ENCODE data around the gene MRPL55. TPM values are rescaled to one million over a fixed set of nuclear protein-coding genes. Genes with fewer than 3 reads are reported as not detected.
A peak's percentile ranks its signal among the peaks of the same experiment; 100 is the strongest.

MRPL55 gene
- 10 to 100 TPM; 36.2 to 38.9 (median 37.8) TPM for polyA plus RNA-seq (ENCODE audit: insufficient read length in 3 of 3)

DNA sequence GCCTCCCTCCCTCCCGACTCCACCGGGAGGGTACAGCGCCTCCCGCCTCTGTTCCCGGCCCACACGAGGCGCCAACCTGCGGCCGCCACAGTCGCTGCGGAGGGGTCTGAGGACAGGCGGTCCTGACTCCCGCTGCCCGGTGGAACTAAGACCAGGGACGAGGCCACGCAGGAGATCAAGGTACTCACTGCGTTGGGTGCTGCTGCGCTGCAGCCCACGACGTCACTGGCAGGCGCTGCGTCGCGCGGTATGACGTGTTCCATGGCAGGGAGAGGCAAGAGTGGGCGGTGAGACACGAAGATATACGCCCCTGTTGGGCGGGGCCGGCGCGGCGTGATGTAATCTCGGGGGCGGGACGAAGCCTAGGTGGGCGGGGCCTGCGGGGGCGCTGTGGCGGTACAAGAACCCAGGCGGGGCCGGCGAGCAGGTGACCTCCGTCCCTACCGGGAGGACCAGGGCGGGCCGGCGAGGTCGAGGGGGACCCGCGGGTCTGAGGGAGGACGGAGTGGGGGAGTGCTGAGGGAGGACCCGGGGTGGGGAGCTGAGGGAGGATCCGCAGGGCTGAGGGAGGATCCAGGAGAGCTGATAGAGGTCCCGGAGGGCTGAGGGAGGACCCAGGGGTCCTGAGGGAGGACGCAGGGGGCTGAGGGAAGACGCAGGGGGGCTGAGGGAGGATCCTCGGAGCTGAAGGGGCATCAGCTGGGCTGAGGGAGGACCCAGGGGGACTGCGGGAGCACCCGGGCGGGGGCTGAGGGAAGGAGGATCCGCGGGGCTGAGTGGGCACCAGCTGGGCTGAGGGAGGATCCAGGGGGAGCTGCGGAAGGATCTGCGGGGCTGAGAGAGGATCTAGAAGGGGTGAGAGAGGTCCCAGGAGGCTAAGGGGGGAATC is at the start of gene MRPL55:
Gene MRPL55 (minus strand): TSS at position 227 of the 889 bp plus-strand sequence. CDS start 1,039 bp downstream, outside the sequence.
- DNase-seq (ENCODE audit: low read depth in 3 of 3, low spot score in 2 of 3): peak; percentile 89 to 93 (median 92)

DNA sequence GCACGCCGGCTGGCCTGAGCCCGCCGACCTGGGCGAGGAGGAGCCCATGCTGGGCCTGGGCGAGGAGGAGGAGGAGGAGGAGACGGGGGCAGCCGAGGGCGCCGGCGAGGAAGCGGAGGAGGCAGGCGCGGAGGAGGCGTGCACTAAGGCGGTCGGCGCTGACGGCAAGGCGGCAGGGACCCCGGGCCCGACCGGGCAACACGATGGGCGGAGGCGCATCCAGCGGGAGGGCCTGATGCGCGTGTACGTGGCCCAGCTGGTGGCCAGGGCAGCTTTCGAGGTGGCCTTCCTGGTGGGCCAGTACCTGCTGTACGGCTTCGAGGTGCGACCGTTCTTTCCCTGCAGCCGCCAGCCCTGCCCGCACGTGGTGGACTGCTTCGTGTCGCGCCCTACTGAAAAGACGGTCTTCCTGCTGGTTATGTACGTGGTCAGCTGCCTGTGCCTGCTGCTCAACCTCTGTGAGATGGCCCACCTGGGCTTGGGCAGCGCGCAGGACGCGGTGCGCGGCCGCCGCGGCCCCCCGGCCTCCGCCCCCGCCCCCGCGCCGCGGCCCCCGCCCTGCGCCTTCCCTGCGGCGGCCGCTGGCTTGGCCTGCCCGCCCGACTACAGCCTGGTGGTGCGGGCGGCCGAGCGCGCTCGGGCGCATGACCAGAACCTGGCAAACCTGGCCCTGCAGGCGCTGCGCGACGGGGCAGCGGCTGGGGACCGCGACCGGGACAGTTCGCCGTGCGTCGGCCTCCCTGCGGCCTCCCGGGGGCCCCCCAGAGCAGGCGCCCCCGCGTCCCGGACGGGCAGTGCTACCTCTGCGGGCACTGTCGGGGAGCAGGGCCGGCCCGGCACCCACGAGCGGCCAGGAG is 49.3 kb upstream of the MRPL55 start:
- DNase-seq (ENCODE audit: low read depth in 3 of 3, low spot score in 2 of 3): no peak

DNA sequence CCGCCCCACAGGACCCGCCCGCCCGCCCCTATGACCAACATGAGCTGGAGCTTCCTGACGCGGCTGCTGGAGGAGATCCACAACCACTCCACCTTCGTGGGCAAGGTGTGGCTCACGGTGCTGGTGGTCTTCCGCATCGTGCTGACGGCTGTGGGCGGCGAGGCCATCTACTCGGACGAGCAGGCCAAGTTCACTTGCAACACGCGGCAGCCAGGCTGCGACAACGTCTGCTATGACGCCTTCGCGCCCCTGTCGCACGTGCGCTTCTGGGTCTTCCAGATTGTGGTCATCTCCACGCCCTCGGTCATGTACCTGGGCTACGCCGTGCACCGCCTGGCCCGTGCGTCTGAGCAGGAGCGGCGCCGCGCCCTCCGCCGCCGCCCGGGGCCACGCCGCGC is 48.6 kb upstream of the MRPL55 start:
- DNase-seq (ENCODE audit: low read depth in 3 of 3, low spot score in 2 of 3): no peak

DNA sequence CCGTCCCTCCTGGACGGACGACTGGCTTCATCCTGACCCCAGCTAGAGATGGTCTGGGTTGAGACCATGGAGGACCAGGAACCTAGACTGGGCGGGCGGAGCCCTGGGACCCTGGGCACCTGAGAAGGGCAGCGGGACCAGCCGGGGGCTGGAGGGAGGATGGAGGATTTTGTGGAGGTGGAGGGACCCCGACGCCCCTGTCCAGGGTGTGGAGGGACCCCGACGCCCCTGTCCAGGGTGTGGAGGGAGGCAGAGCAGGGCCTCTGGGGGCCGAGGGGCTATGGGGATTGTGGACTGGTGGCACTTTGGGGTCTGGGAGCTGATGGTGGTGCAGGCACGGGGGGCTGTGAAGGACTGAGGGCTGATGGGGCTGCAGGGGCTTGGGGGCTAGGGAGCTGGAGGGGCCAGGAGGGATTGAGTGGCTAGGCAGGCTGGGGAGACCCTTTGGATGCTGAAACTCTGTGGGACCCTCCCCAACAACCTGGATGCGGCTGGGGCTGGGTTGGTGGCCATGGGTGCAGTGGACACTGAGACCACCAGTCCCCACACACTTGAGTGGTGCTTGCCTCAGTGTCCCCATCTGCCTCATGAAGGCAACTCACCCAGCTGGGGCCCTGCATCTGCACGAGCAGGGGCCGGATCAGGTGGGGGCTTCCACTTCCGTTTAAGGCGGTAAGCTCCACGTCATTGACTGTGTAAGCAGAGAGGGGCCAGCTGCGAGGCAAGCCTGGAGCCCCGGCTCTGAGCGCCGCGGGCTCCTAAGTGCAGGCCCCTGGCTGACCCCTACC is 48.0 kb upstream of the MRPL55 start:
- DNase-seq (ENCODE audit: low read depth in 3 of 3, low spot score in 2 of 3): no peak

DNA sequence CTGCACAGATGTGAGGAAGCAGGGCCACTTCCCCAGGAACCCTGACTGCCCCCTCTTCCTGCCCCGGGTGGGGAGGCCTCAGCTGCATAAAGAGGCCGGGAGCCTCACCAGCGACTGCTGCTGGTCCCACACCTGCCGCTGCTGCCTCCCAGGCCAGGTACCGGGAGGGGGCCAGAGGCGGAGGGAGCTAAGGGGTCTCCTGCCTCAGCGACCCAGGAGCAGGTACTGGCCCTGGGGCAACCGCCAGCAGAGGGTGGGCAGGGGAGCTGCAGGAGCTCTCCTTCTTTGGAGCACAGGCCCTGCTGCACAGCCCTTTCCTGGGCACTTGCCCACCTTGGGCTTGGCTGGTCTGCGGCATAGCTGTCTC is 47.4 kb upstream of the MRPL55 start:
- no peak for DNase-seq (ENCODE audit: low read depth in 3 of 3, low spot score in 2 of 3)

- DNase-seq (ENCODE audit: low read depth in 3 of 3, low spot score in 2 of 3): no peak
Measured at GRCh38 chr1:228155596-228156514, 46.8 kb upstream of the MRPL55 start.

DNA sequence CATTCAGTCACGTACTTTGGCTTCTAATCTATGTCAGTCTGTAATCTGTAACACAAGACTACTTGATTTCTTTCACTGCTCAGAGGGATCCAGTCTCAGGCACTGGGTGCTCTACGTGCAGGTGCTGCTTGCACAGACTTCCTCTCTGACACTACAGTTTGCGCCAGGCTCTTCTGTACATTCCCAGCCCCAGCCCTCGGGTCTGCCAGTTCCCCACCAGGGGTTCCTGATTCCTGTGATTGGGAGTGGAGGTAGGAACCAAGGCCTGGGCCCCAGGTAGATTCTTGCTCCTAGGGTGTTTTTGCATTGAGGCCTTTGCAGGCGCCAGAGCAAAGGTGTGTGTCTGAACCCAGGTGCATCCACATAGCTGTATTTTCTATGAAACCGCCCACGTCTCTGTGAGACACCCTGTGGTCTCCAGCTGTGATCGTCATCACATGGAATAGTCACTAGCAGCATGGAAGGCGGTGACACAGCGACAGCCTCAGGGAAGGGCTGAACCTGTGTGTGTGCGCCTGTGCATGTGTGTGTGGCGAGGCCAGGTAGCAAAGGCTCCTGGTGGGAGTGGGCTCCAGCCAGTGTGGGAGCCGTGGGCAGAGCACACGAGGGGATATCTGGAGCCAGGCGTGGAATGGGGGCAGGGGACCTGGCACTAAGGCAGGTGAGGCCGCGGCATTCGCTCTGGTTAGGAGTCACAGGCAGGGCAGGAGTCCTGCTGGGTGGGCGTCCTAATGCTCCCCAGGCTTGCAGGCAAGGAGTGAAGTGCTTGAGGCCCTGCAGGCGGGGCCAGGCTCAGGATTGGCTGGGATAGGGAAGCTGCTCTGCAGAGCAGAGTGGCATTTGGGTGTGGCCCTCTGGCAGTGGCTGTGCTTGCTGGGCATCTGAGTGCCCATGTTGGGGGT is 45.8 kb upstream of the MRPL55 start:
- no peak for DNase-seq (ENCODE audit: low read depth in 3 of 3, low spot score in 2 of 3)

DNA sequence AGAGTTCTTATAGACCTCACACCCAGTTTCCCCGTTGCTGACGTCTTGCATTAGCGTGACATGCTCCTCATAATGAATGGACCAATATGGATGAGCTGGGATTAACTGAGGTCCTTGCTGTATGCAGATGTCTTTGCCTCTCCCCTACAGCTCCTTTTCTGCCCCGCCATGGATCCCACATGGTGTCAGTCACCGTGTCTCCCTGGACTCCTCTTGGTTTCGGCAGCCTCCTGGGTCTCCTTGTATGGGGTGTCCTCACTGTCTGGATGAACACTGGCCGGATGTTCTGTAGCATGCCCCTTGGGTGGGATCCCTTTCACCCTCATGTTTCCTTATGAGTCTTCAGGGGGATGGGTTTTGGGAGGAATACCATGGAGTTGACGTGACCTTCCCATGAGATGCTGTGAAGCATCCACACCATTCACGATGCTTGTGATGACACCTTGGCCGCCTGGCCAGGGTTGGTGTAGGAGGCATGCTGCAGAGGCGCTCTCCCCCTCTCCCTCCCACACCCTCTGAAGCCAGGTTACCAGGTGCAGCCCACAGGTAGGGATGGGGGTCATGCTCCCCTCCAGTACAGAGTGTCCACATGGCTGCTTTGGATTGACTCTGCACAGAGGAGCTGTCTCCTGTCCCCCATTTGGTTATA is 45.0 kb upstream of the MRPL55 start:
- no peak for DNase-seq (ENCODE audit: low read depth in 3 of 3, low spot score in 2 of 3)

DNA sequence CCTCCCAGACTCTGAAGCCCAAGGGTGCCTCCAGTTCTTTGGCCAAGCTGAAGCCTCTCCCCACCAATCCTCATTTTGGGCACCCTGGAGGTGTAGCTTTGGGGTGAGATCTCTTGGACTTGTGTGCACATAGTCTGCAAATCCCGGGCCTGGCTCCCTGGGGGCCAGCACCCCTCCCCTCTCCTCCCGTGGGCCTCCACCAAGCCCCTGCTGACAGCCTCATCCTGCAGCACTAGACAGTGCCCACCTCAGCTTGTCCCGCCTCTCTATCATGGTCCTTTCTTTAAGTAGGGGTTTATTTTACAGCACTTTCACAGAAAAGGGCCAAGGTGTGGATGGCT is 43.8 kb upstream of the MRPL55 start:
- no peak for DNase-seq (ENCODE audit: low read depth in 3 of 3, low spot score in 2 of 3)

DNA sequence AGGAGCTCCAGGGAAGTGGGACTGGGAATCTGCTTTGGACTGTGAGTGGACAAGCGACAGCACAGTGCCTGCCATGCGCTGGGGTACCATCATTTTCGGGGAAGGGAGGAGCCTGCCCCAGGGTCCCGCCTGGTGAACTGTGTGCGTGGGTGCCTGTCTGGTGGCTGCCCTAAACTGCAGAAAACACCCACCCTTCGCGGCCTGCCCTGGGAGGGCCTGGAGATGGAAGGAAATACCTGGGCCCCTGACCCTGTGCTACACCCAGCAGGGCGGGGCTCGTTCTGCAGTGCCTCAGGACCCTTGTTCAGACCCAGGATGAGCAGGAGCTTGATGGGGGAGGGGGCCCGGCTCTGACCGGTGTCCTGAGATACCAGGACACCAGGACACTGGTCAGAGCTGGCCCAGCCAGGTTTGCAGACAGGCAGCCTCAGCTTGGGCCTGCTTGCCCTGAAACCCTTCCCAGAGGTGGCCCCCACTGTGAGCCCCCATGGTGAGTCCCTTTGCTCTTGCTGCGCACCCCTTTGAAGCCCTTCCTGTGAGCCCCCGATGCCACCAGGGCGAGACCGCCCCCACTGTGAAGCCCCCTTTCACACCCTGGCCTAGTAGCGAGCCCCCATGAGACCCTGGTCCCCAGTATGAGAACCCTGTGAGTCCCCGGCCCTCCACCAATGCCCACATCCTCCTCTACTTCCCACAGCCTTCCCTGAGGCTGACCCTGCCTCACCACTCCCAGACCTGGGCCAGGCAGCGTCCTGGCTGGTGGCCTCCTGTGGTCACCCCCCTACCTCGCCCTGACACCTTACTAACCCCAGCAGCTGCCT is 43.2 kb upstream of the MRPL55 start:
- no peak for DNase-seq (ENCODE audit: low read depth in 3 of 3, low spot score in 2 of 3)

DNA sequence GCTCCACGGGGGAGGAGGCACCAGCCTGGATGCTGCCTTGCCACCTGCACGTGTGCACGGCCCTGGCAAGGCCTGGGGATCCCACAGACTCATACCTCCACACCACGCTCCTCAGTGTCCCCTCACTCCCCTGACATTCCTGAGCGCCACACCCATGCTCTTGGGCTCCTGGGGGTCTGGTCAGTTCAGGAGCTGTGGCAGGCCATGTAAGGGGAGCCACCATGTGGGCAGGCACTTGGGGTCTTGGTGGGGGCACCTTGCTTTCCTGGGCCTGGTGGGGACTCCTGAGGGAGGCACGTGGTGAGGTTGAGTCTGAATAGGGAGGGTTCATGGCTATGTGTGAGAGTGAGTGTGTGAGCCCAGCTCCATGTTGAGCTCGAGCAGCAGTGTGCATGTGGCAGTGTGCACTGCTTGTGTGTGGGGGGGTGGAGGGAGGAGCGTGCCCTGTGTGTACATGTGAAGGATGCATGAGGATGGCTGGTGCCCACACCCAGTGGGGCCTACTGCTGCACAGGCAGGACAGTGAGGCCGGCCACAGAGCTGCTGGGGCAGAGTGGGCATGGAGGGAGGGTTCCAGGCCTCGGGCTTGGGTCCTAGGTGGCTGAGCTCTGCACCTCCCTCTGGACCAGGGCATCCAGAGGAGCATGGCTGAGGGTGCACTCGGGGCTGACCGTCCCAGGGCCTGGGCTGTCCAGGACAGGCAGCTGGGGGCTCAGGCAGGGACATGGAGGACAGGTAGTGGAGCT is 42.3 kb upstream of the MRPL55 start:
- DNase-seq (ENCODE audit: low read depth in 3 of 3, low spot score in 2 of 3): no peak

DNA sequence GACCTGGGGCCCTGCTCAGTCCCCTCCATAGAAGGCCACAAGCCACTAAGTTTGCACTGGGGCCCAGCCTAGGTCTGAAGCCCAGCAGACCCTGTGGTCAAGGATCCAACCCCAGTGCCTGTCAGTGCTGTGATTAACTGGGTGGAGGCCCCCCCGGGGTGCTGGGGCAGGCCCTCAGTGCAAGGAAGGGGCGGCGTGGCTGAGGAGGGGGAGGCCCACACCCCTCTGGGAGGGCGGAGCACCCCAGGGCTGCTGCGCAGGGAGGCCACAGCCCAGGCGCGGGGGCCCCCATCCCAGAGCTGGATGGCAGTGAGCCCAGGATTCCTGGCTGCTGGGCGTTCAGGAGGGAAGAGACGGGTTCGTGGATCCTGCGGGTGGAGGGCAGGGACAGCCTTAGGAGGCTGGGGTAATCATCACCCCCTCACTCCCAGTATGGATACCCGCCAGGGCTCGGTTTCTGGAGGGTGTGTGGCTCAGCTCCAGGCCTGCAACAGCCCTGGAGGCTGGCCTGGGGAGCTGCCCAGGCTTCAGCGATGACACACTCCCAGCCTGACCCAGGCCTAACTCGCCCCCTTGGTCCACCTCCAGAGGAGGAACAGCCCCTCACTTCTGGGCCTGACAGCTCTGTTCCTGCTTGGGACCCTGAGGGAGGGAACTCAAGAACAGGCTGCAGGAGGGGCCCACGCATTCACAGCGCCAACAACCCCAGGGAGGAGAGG is 41.5 kb upstream of the MRPL55 start:
- DNase-seq (ENCODE audit: low read depth in 3 of 3, low spot score in 2 of 3): no peak

DNA sequence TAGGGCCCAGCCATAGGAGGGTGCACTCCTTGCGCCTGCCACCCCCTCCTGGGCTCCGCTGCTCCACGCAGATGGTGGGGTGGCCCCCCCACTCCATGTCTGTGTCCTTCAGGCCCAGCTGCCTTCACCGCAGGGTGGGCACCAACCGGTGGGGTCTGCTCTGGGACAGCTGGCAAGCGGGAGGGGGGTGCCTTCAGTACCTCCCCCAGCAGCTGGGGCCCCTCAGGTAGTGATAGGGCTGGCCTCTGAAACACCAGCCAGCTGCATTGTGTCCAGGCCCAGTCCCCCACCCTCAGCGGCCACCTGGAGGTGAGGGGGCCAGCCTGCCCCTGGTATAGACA is 41.0 kb upstream of the MRPL55 start:
- DNase-seq (ENCODE audit: low read depth in 3 of 3, low spot score in 2 of 3): no peak

DNA sequence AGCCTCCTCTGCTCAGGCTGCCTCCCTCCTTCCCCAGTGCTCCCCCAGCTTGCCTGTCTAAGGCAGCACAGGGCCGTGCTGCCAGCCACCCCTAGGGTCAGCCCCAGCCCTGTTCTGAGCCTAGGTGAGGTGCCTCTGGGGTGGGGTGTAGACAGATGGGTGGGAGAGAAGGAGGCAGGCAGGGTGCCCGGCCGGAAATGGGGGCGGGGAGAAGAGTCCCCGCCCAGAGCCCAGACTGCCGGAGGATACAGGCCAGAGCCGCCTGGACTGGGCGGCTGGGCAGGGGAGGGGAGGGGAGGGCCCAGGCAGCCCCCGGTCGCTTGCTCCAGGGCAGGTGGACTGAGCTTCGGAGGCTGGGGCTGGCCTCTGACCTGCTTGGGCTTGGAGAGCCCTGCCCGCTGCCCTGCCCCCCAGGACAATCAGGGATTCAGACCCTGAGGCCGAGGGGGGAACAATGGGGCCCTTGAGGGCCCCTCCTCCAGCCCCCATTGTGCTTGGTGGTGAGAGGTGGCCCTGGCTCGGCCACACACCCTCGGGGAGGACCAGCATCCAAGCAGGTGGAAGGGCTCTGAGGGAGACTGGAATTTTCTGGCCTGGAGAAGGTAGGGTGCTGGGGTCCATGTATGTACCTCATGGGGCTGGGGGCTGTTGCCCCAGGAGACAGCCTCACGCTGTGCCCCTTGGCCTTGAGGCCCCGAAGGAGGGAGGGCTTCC is 40.5 kb upstream of the MRPL55 start, which contains the start of gene GJC2:
Gene GJC2 (plus strand): TSS at position 525 of the 714 bp plus-strand sequence. CDS start 7,829 bp downstream, outside the sequence.
- no peak for DNase-seq (ENCODE audit: low read depth in 3 of 3, low spot score in 2 of 3)

DNA sequence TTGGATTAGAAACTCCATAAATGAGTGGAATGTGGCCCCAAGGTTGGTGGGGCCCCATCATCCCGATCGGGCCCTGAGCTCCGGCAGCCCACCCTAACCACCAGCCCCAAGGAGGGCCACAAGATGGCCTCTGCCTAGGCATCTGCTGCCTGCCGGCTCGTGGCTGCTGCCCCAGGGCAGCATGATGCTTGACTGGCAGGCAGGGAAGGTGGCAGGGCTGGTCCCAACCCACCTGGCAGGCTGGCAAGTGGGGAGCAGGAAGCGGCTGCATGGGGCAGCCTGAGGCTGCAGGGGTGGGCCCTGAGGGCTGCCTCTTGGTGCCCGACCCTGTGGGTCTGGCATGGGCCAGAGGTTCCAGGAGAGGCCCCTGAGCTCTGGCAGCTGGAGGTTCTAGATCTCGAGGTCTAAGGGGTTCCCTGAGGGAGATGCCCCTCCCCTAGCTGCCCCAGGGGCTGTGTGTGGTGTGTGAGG is 39.9 kb upstream of the MRPL55 start:
- DNase-seq (ENCODE audit: low read depth in 3 of 3, low spot score in 2 of 3): no peak
